WERI-Rb-1 (cell line): ENCODE results near the gene DMBX1.
A peak's percentile ranks its signal among the peaks of the same experiment; 100 is the strongest.

Source experiments
- DNase-seq: peaks from one replicate; pipeline ENCODE4 v3.0.0-alpha.2; 2020
- H3K27ac ChIP-seq: fragments of 250-450 bp; sonication (Bioruptor Pico); 2 replicates; pipeline ENCODE4 v1.5.1; 2020; ENCODE audit warnings: mild to moderate bottlenecking, moderate library complexity
- H3K27me3 ChIP-seq: fragments of 250-450 bp; sonication (Bioruptor Pico); 2 replicates; pipeline ENCODE4 v1.5.1; 2021; ENCODE audit warnings: mild to moderate bottlenecking, low read depth, moderate library complexity; ENCODE audit not compliant: insufficient read depth, severe bottlenecking
- H3K36me3 ChIP-seq: fragments of 250-450 bp; sonication (Bioruptor Pico); 2 replicates; pipeline ENCODE4 v1.5.1; 2020; ENCODE audit warnings: mild to moderate bottlenecking, moderate library complexity
- H3K4me3 ChIP-seq: 2 replicates; pipeline ENCODE4 v1.5.1; 2011; ENCODE audit warnings: low read depth, mild to moderate bottlenecking, control low read depth, low read length
- H3K9me3 ChIP-seq: fragments of 250-450 bp; sonication (Bioruptor Pico); 2 replicates; pipeline ENCODE4 v1.5.1; 2021; ENCODE audit warnings: mild to moderate bottlenecking, moderate library complexity; ENCODE audit not compliant: severe bottlenecking
- CTCF ChIP-seq: IDR thresholded peaks from 2 replicates; pipeline ENCODE4 v1.5.1; 2011; ENCODE audit warnings: low read depth, mild to moderate bottlenecking, control low read depth, inconsistent platforms, low read length

Gene DMBX1

GRCh38 chr1:46512792-46513190 lies 23.2 kb downstream of the DMBX1 start:
- no peak for DNase-seq
- Histone ChIP-seq H3K27me3 (no peaks in the 10 kb centered on the region), H3K9me3 (no peaks in the 10 kb centered on the region), H3K4me3 (no peak overlapping the region), H3K36me3 (no peaks in the 10 kb centered on the region), H3K27ac (no peak overlapping the region)
- TF ChIP-seq CTCF: no peak

GRCh38 chr1:46513536-46513935 lies 23.9 kb downstream of the DMBX1 start:
- no peak for TF ChIP-seq CTCF

GRCh38 chr1:46515576-46515975 lies 25.9 kb downstream of the DMBX1 start:
- Histone ChIP-seq H3K9me3 (no peaks in the 10 kb centered on the region), H3K27ac (no peak overlapping the region), H3K27me3 (no peaks in the 10 kb centered on the region), H3K4me3 (no peak overlapping the region), H3K36me3 (no peaks in the 10 kb centered on the region)
- no peak for TF ChIP-seq CTCF
- DNase-seq: no peak

More at GRCh38 chr1:46513536-46513935, 23.9 kb downstream of the DMBX1 start:
- Histone ChIP-seq H3K4me3 (no peak overlapping the region), H3K9me3 (no peaks in the 10 kb centered on the region), H3K27ac (no peak overlapping the region), H3K27me3 (no peaks in the 10 kb centered on the region), H3K36me3 (no peaks in the 10 kb centered on the region)
- no peak for DNase-seq

GRCh38 chr1:46516200-46516950 lies 26.7 kb downstream of the DMBX1 start:
- TF ChIP-seq CTCF: no peak
- DNase-seq: no peak
- Histone ChIP-seq H3K9me3 (no peaks in the 10 kb centered on the region), H3K4me3 (no peak overlapping the region), H3K27ac (0 out of 2 replicates have a peak overlapping the region, but pooled peaks have one; percentile 11), H3K36me3 (no peaks in the 10 kb centered on the region), H3K27me3 (no peaks in the 10 kb centered on the region)

GRCh38 chr1:46517010-46517600 lies 27.5 kb downstream of the DMBX1 start:
- H3K9me3 ChIP-seq: no peaks in the 10 kb centered on the region
- H3K4me3 ChIP-seq: peak overlapping the region; percentile 2; the same call in 1 of the 2 replicates
- no peaks in the 10 kb centered on the region for H3K27me3 ChIP-seq
- TF ChIP-seq CTCF: peak; percentile 6; the same call in 1 of the 2 replicates
- no peaks in the 10 kb centered on the region for H3K36me3 ChIP-seq
- peak overlapping the region; percentile 93; the same call in 1 of the 2 replicates for H3K27ac ChIP-seq
- peak; percentile 85 for DNase-seq
